Stimulated activated CD4-positive, alpha-beta T cell treated with anti-CD3 and anti-CD28 coated beads, TNF-alpha, amount 100 ng/mL, for 24 hours (primary cell): Measurements from ENCODE around the gene NEU4.

Experiments
- DNase-seq, 3 experiments: peaks; one replicate each; pipeline ENCODE4 v3.0.0-alpha.2; 2020; ENCODE audit warnings: low read depth in 3 of 3

Gene NEU4

GRCh38 chr2:241863536-241863954 is 54.6 kb downstream of the NEU4 start:
- DNase-seq = peak; percentile 47 to 84 (median 50)

- DNase-seq = no peak
Observed at GRCh38 chr2:241864168-241864849, 55.3 kb downstream of the NEU4 start.

DNA sequence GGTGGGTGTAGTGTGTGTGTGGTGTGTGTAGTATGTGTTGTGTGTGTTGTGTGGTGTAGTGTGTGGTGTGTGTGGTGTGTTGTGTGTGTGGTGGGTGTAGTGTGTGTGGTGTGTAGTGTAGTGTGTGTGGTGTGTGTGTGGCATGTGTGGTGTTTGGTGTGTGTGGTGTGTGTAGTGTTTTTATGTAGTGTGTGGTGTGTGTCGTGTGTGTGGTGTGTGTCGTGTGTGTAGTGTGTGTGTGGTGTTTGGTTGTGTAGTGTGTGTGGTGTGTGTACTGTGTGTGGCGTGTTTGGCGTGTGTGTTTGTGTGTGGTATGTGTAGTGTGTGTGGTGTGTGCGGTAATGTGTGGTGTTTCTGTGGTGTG is 55.8 kb downstream of the NEU4 start:
- DNase-seq = no peak

DNA sequence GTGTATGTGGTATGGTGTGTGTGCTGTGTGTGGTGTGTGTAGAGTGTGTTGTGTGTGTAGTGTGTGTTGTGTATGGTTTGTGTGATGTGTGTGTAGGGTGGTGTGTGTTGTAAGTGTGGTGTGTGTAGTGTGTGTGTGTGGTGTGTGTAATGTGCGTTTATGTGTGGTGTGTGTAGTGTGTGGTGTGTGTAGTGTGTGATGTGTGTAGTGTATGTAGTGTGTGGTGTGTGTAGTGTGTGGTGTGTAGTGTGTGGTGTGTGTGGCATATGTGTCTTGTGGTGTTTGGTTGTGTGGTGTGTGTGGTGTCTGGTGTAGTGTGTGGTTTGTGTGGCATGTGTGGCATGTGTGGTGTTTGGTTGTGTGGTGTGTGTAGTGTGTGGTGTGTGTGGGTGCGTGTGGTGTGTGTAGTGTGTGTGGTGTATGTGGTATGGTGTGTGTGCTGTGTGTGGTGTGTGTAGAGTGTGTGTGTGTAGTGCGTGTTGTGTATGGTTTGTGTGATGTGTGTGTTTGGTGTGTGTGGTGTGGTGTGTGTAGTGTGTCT is 56.5 kb downstream of the NEU4 start:
- no peak for DNase-seq

GRCh38 chr2:241865957-241866789 is 57.2 kb downstream of the NEU4 start:
- DNase-seq = no peak
